Activated CD8-positive, alpha-beta T cell treated with anti-CD3 and anti-CD28 coated beads for 36 hours (primary cell): ENCODE results near the gene SLC66A3. TPM values are rescaled to one million over a fixed set of nuclear protein-coding genes. Genes with fewer than 3 reads are reported as not detected.

ENCODE experiments used
- ATAC-seq: fragments of 200-7000 bp; cut with Tn5 transposase; one replicate; pipeline ENCODE4 v1.10.0; 2021; ENCODE audit warnings: mild to moderate bottlenecking, moderate library complexity
- CTCF ChIA-PET: fragments of 350-600 bp; sonication (Branson Sonifier 250); formaldehyde crosslinking; loops from one replicate; lab custom pipeline; 2021; ENCODE audit warnings: antibody characterized with exemption; lab: Charles Lee
- POLR2A ChIA-PET: fragments of 350-600 bp; sonication (Branson Sonifier 250); formaldehyde crosslinking; loops from one replicate; lab custom pipeline; 2021; ENCODE audit warnings: antibody characterized with exemption; lab: Charles Lee
- DNase-seq: peaks from one replicate; pipeline ENCODE4 v3.0.0-alpha.2; 2020
- H3K27ac Mint-ChIP-seq: one replicate; pipeline ENCODE4 v1.8.0; 2021; ENCODE audit warnings: mild to moderate bottlenecking, mixed read lengths
- H3K27me3 Mint-ChIP-seq: one replicate; pipeline ENCODE4 v1.8.0; 2021; ENCODE audit warnings: mixed read lengths
- H3K36me3 Mint-ChIP-seq: one replicate; pipeline ENCODE4 v1.8.0; 2021; ENCODE audit warnings: low read depth, mixed read lengths
- H3K4me1 Mint-ChIP-seq: one replicate; pipeline ENCODE4 v1.8.0; 2021; ENCODE audit warnings: low read depth, mixed read lengths
- H3K4me3 Mint-ChIP-seq: one replicate; pipeline ENCODE4 v1.8.0; 2021; ENCODE audit warnings: mild to moderate bottlenecking, moderate library complexity, mixed read lengths
- H3K9me3 Mint-ChIP-seq: one replicate; pipeline ENCODE4 v1.8.0; 2021; ENCODE audit warnings: mixed read lengths
- intact Hi-C: fragments of 100-400 bp; cut with micrococcal nuclease; formaldehyde crosslinking; loops from one replicate; pipeline ENCODE4 v1.10.0; 2022
- total RNA-seq, 2 experiments: library from RNA; stranded (reverse); gene quantifications; one replicate each; pipeline ENCODE4 v1.2.3, GENCODE V29; 2021
- TF ChIP-seq, protein P1 (sequence below): fragments of 200-600 bp; IDR thresholded peaks from one replicate; pipeline ENCODE4 v1.8.0; 2022; ENCODE audit warnings: antibody characterized with exemption, mild to moderate bottlenecking

The SLC66A3 gene
- total RNA-seq, 2 experiments from 2014 or later, result 10.4 to 10.6 TPM

DNA sequence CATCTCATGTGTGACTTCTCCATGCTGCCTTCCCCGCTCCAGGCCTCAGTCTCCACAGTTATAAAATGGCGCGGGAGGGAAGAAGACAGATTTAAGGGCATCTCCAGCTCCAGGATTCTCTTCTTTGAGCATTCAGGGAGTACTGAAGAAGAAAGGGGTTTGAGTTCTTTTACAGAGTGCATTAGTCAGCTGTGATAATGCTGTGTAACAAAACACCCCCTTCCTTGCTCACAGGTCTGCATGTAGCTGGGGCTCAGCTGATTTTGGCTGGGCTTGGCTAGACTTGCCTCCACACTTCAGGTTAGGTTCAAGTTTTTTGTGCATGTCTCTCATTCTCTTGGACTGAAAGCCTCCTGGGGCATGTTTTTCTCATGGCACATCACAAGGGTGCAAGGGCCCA lies 8.0 kb upstream of the SLC66A3 start:
- no peak for DNase-seq
- H3K9me3 Mint-ChIP-seq, result no peaks in the 10 kb centered on the region
- TF ChIP-seq, protein P1, sequence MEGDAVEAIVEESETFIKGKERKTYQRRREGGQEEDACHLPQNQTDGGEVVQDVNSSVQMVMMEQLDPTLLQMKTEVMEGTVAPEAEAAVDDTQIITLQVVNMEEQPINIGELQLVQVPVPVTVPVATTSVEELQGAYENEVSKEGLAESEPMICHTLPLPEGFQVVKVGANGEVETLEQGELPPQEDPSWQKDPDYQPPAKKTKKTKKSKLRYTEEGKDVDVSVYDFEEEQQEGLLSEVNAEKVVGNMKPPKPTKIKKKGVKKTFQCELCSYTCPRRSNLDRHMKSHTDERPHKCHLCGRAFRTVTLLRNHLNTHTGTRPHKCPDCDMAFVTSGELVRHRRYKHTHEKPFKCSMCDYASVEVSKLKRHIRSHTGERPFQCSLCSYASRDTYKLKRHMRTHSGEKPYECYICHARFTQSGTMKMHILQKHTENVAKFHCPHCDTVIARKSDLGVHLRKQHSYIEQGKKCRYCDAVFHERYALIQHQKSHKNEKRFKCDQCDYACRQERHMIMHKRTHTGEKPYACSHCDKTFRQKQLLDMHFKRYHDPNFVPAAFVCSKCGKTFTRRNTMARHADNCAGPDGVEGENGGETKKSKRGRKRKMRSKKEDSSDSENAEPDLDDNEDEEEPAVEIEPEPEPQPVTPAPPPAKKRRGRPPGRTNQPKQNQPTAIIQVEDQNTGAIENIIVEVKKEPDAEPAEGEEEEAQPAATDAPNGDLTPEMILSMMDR, result no peak
- ATAC-seq, result no peak
- ChIA-PET POLR2A (no interaction called here), CTCF (no interaction called here)
- no peak overlapping the region for H3K4me3 Mint-ChIP-seq
- no peaks in the 10 kb centered on the region for H3K4me1 Mint-ChIP-seq
- no peaks in the 10 kb centered on the region for H3K36me3 Mint-ChIP-seq
- intact Hi-C loops, result no loop called here
- no peak overlapping the region for H3K27ac Mint-ChIP-seq
- H3K27me3 Mint-ChIP-seq, result no peaks in the 10 kb centered on the region

DNA sequence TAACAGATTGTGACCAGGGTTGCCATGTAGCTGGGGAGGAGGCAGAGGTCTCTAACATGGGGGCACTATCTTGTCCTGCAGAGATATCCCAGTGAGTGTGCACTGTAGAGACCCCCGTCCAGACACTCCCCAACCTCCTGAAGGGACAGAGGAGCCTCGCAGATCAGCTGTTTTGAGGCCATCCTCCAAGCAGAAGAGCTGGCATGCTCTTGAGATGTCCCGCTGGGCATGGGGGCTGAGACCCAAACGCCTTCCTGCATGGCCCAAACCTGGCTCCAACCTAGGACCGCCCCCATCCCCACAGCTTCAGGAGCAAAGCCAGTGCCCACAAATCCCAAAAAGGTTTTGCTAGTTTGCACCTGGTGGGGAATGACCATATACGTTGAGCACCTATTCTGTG lies 2.7 kb upstream of the SLC66A3 start:
- intact Hi-C loops, result no loop called here
- Mint-ChIP-seq H3K27ac (no peak overlapping the region), H3K4me3 (no peak overlapping the region), H3K36me3 (no peaks in the 10 kb centered on the region), H3K9me3 (no peaks in the 10 kb centered on the region), H3K4me1 (peaks cover 11% of the 10 kb centered on the region), H3K27me3 (no peaks in the 10 kb centered on the region)
- ChIA-PET POLR2A (no interaction called here), CTCF (interaction anchor here (0.9 to 7.1 kb wide), 4 partner anchors 9 to 429 kb away, joined by 3 to 52 read pairs (median 4); a partner anchor contains a TSS)
- DNase-seq (no peak), ATAC-seq (no peak)
- TF ChIP-seq, protein P1, result no peak

DNA sequence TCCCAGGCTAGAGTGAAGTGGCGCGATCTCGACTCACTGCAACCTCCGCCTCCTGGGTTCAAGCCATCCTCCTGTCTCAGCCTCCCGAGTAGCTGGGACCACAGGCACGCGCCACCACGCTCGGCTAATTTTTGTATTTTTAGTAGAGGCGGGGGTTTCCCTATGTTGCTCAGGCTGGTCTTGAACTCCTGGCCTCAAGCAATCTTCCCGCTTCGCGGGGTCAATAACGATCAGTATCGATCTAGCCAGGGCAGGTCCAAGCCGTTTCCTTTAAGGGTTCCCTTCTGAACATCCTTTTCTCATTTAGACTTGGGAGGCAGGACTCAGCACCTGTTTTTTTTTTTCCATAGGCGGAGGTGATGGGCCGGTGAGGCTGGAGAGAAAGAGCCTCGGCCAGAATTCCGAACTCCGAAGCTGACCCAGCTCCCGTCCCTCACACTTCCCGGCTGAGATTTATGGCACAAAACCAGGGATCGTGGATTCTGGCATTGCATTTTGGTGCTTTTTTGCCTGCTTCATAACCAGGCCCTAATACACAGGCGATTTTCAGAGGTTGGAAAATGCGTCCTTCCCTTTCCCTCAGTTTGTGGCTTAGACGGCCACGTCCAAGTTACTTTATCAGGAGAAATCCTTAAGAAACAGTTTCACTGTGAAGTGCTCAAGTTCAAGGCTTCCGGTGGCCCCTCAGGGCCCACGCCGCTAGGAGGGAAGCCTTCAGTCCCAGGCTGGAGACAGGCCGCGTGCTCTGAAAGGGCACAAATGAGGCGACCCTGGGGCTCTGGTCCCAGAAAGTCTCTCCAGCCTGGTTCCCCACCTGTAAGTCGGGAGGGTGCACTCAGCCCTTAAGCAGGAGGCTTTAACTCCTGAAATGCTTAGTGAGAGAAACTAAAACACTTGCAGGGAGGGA lies 998 bp upstream of the SLC66A3 start:
- CTCF ChIA-PET, result interaction anchor here (1.2 to 7.1 kb wide), 2 partner anchors 22 to 29 kb away, joined by 3 to 52 read pairs; a partner anchor contains a TSS
- Mint-ChIP-seq H3K36me3 (no peaks in the 10 kb centered on the region), H3K27ac (peak overlapping the region; percentile 86), H3K4me3 (peak overlapping the region; percentile 77), H3K27me3 (no peaks in the 10 kb centered on the region), H3K9me3 (no peaks in the 10 kb centered on the region), H3K4me1 (peaks cover 11% of the 10 kb centered on the region)
- TF ChIP-seq, protein P1, result no peak
- intact Hi-C loops, result no loop called here
- POLR2A ChIA-PET, result interaction anchor here (0.7 to 1.0 kb wide), 2 partner anchors 11 to 342 kb away, joined by 3 read pairs; no protein-coding TSS in a partner anchor
- peak; percentile 44 for DNase-seq
- peak; percentile 5 for ATAC-seq

DNA sequence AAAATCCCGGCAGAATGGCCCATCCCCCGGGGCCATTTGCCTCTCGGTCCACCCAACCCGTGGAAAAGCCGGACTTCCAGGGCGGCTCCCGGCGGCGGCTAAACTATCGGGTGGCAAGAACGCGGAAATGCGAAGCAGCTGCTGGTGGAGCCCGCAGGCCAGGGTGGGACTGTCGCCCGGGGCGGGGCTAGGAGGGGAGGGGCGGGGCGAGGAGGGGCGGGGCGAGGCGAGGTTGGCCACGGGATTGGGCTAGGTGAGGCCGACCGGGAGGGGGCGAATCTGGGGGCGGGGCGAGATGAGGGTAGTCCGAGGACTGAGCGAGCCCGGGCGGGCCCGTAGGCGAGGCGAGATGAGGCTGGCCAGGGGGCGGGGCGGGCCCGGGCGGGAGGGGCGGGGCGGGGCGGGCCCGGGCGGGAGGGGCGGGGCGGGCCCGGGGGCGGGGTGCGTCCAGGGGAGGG lies 315 bp upstream of the SLC66A3 start:
- DNase-seq (peak; percentile 99), ATAC-seq (peak; percentile 95)
- Mint-ChIP-seq H3K27ac (peak overlapping the region; percentile 86), H3K9me3 (no peaks in the 10 kb centered on the region), H3K27me3 (no peaks in the 10 kb centered on the region), H3K36me3 (no peaks in the 10 kb centered on the region), H3K4me3 (peak overlapping the region; percentile 77), H3K4me1 (peaks cover 12% of the 10 kb centered on the region)
- POLR2A ChIA-PET, result interaction anchor here (0.8 to 1.0 kb wide), 2 partner anchors 12 to 311 kb away, joined by 3 to 6 read pairs; partner anchors contain the start of gene E2F6
- CTCF ChIA-PET, result interaction anchor here (1.0 to 7.1 kb wide), 3 partner anchors 23 to 429 kb away, joined by 3 to 52 read pairs (median 4); a partner anchor contains a TSS
- TF ChIP-seq, protein P1, result no peak
- intact Hi-C loops, result no loop called here
